HG03025 (cell line): ENCODE measurements around the gene TM9SF4.

Experiments used
- ATAC-seq: cut with Tn5 transposase; IDR thresholded peaks from one replicate; pipeline ENCODE4 v1.9.1; 2021; ENCODE audit warnings: mild to moderate bottlenecking, moderate library complexity; ENCODE audit not compliant: unreplicated experiment, low FRiP score

The TM9SF4 gene

DNA sequence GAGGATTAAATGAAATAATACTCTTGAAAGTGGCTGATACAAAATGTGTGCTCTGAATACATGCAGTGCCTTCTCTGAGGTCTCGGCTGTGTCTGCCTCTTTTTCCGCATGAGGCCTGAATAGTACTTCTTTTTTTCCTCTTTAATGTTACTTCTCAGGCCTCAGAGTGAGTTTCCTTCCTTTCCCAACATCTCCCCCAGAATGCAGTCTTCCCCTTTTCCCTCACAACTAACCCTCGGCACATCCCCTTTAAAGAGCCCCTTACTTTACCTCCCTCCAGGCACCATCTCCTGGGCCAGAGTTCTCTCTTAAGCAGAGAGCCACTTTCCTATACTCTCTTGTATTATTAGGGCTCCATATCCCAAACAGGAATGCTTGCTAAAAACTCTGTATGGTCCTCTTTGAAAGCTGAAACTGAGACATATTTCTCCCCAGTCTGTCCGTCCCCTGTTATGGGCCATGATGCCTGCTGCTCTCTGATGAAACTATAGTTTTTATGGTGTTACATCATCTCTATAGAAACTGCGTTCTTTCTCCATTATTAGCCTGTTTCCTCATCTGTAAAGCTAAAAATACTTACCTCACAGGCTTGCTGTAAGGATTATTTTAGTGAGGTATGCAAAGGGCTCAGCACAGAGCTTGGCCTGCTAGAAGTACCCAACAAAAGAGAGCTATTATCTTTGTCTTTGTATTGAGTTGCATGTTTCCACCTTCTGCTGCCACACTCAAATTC is 95.8 kb downstream of the TM9SF4 start:
- no peak for ATAC-seq

DNA sequence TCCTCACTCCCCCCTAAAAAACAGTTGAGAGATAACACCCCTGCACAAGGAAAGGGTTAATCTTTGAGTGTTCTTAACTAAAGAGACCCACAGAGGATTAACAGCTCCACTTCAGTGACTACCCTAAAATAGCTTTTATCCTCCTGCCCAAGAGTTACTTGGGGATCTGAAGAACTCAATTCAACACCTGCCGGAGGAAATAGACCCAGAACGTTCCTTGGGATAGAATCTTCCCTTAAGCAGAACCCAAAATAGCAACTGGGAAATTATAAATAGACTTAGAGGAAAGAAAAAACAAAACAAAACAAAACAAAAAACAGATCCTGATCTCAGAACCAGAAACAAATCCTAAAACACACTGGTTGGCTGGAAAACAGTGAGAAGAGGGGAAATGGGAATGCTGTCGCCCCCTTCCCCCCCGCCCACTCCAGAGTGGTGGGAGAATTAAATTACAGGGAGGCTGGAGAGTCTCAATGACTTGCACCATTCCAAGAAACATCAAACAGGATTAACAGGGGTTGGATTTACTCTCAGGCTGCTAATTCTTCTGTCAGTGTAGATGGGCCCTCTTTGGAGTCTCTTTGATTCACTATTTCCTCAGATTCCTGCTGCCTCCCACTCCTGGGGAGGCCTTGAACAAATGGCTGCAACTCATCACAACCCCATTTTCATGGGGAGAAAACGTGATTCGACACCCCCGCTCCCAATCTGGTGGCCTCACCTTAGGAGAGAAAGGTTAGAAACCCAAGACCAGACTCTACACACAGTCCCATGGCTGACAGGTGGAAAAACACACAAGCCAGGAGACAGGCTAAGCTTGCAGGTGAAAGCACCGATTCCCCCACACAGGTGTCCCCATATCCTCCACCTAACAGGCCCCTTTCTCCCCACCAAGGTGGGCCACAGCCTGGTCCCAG is 96.6 kb downstream of the TM9SF4 start:
- no peak for ATAC-seq

DNA sequence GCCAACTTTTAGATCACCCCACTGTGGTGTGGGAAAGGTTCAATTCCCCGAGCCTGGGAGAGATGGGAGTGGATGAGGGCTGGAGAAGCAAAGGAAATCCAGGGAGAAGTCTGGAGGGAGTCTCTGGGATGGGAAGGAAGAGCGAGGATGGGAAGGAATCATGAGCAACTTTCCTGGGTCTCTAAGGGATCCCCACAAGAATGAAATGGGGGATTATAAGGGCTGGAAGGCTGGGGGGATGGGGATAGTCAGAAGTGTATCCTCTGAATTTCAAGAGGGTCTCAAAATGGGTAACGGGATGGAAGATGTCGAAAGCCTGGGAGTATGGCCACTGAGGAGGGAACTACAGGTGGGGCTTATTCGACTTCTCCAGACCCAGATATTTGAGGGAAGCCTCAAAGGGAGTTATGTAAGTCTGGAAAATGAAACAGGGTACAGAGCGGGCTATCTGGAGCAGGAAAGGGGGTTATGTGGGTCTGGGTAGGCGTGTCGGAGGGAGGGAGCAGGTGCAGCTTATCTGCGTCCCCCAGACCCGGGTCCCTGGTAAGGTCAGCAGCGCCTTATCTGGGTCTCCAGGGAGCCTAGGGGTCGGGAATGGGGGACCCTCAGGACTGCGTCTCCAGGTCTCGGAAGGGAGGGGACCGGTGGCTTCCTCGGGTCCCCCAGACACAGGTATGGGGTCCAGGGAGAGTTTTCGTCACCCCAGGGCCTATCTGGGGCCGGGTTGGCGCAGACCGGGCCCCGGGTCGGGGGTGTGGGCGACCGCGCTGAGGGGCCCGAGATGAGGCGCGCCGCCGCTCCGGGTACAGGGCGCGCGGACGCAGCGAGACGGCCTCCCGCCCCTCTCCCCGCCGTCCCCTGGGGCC is 97.5 kb downstream of the TM9SF4 start:
- ATAC-seq, result no peak

GRCh38 chr20:32207626-32208498 is 98.3 kb downstream of the TM9SF4 start, which contains the start of the genes PLAGL2 and POFUT1:
Gene PLAGL2 (minus strand): TSS chr20:32207743. CDS start chr20:32202178, 5,565 bp downstream.
Gene POFUT1 (plus strand): TSS chr20:32207880. CDS start chr20:32207942, 62 bp downstream.
- ATAC-seq, result peak; percentile 87

- ATAC-seq, result no peak
Observed at GRCh38 chr20:32208499-32209154, 99.1 kb downstream of the TM9SF4 start.

DNA sequence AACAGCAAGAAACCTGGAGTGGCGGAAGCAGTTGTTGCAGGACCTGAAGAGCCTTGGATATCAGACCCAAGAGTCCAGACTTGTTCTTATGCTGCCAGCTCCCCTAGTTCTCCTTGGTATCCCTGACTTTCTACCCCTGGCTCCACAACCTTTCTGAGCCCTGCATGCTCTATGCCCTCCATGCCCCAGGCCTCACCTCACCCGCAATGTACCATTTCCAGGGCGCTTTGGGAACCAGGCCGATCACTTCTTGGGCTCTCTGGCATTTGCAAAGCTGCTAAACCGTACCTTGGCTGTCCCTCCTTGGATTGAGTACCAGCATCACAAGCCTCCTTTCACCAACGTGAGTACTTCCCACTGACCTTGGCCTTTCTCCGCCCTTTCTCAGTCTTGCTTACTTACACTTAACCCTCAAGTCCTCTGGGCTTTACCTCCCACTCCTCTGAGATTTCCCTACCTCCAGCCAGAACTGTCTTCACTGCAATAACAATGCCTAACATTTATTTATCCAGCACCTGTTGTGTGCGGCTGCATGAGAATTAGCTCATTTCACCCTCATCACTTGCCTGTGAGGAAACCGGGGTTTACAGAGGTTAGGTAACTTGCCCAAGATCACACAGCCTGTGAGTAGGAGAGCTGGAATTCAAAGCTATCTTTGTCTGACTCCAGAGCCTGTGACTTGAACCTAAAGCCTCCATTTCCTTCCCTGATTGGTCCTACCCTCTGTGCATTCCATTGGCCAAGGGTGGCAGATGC is 100.5 kb downstream of the TM9SF4 start:
- no peak for ATAC-seq

- no peak for ATAC-seq
Observed at GRCh38 chr20:32213870-32214269, 104.4 kb downstream of the TM9SF4 start.

DNA sequence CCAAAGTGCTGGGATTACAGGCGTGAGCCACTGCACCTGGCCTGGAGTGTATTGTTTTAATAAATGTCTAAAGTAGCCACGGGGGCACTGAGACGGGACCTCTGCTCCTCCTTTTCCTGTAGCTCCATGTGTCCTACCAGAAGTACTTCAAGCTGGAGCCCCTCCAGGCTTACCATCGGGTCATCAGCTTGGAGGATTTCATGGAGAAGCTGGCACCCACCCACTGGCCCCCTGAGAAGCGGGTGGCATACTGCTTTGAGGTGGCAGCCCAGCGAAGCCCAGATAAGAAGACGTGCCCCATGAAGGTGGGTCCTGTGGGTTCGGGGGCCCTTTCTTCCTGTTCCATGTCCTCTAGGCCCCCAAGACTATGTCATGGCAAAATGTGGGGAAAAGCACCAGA is 105.6 kb downstream of the TM9SF4 start:
- ATAC-seq, result no peak

DNA sequence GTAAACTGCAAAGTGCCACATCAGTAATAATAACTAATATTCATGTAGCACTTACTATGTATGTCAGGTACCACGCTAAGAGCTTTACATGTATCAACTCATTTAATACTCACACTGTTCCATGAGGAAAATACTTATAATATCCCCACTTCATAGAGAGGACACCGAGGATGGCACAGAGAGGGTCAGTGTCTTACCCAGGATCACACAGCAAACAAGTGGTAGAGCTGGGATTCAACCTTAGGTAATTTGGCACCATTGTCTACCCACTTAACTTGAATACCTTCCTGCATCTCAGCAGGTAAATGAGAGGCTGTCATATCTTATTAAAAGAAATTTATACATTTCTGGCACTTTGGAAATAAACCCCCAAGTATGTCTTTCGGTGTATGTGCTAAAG is 106.2 kb downstream of the TM9SF4 start:
- no peak for ATAC-seq

- ATAC-seq, result no peak
Observed at GRCh38 chr20:32216179-32217142, 106.9 kb downstream of the TM9SF4 start.
